ENCODE measurements around the gene TBC1D1. TPM values are rescaled to one million over a fixed set of nuclear protein-coding genes. Genes with fewer than 3 reads are reported as not detected.

Gene TBC1D1
- total and polyA plus RNA-seq, 2 donors (not counting 3 experiments of a cell fraction or from before 2014, with no cell fraction given), result 63.5 to 116 TPM

GRCh38 chr4:38115601-38116000 is 224.7 kb downstream of the TBC1D1 start:
- Histone ChIP-seq H3K27me3 (ENCODE audit: control insufficient read depth in 2 of 2, insufficient read depth in 2 of 2, low read length in 2 of 2) (no peaks in the 10 kb centered on the region), H3K27ac (ENCODE audit: insufficient read depth, low read depth, low read length) (no peak overlapping the region), H3K4me3 (replicated peaks in 1 of 3; ENCODE audit: insufficient read depth in 1 of 3, low read depth in 1 of 3, low read length in 3 of 3) (no peak overlapping the region), H3K9me3 (replicated peaks; ENCODE audit: control insufficient read depth, insufficient read depth, low read length) (no peaks in the 10 kb centered on the region), H3K4me1 (ENCODE audit: control insufficient read depth, extremely low read depth, insufficient read depth, low read length) (no peaks in the 10 kb centered on the region), H3K9ac (replicated peaks; ENCODE audit: extremely low read depth, insufficient read depth, low read length) (no peak overlapping the region), H4K20me1 (replicated peaks; ENCODE audit: control insufficient read depth, extremely low read depth, insufficient read depth, low read length) (no peaks in the 10 kb centered on the region), H2AFZ (ENCODE audit: low read depth, low read length) (no peak overlapping the region), H3K9me1 (replicated peaks; ENCODE audit: control insufficient read depth, extremely low read depth, insufficient read depth, low read length) (no peaks in the 10 kb centered on the region), H3K4me2 (ENCODE audit: insufficient read depth, low read length) (no peak overlapping the region), H3K36me3 (ENCODE audit: control insufficient read depth in 2 of 2, extremely low read depth in 1 of 2, insufficient read depth in 2 of 2, low read length in 2 of 2) (peaks cover 3 to 4% of the 10 kb centered on the region in 2 experiments), H3K79me2 (ENCODE audit: control insufficient read depth, insufficient read depth, low read length) (no peaks in the 10 kb centered on the region)
- dilution Hi-C loops (cut with MboI; ENCODE audit: extremely low pct_ligation_motif_present, low sequenced_read_pairs), result no loop called here
- intact Hi-C loops (cut with micrococcal nuclease), result no loop called here
- no peak for TF ChIP-seq FOS (IDR thresholded peaks at IDR 0.05; ENCODE audit: borderline replicate concordance, insufficient read depth, low read length)
- no peak for TF ChIP-seq MYC (IDR thresholded peaks at IDR 0.05; ENCODE audit: low read depth, low read length)
- no peak for TF ChIP-seq MAX (IDR thresholded peaks at IDR 0.05; ENCODE audit: insufficient read depth, insufficient read length)
- TF ChIP-seq CTCF (IDR thresholded peaks at IDR 0.05; ENCODE audit: extremely low read depth in 1 of 2, insufficient read depth in 1 of 2, low read depth in 1 of 2, low read length in 2 of 2), result no peak
- no peak for TF ChIP-seq EZH2 (IDR thresholded peaks at IDR 0.05; ENCODE audit: borderline replicate concordance, low read depth, low read length, severe bottlenecking)
- TF ChIP-seq POLR2AphosphoS5 (IDR thresholded peaks at IDR 0.05; ENCODE audit: insufficient read depth, low read depth, low read length), result no peak
- no peak for TF ChIP-seq JUN (IDR thresholded peaks at IDR 0.05; ENCODE audit: borderline replicate concordance, insufficient read depth, insufficient read length, low read depth)
- TF ChIP-seq POLR2A (IDR thresholded peaks at IDR 0.05; ENCODE audit: low read depth, low read length), result no peak
- no peak for TF ChIP-seq GATA2 (IDR thresholded peaks at IDR 0.05; ENCODE audit: insufficient read depth, insufficient read length, low read depth, low read length)
- no TSS peak for BruUV-seq (replicated peaks)
- ChIA-PET CTCF (interaction anchor here (0.7 to 2.0 kb wide), 2 partner anchors 14 to 378 kb away, joined by 5 to 6 read pairs; no protein-coding TSS in a partner anchor), POLR2A (interaction anchor here (0.7 to 0.8 kb wide), 2 partner anchors 16 to 676 kb away, joined by 3 to 4 read pairs; no protein-coding TSS in a partner anchor)
- no peak for DNase-seq (ENCODE audit: low read depth, low spot score)
- FAIRE-seq, result no peak

Measured in endothelial cell of umbilical vein (primary cell).